Astrocyte of the spinal cord (primary cell): ENCODE data around the gene CSTF2.

Source experiments
- DNase-seq: peaks from one replicate; pipeline ENCODE4 v3.0.0; 2011; ENCODE audit warnings: low read depth, low spot score
- H3K4me3 ChIP-seq: 2 replicates; pipeline ENCODE4 v1.5.1; 2011; ENCODE audit warnings: low read depth, mild to moderate bottlenecking, low read length, moderate library complexity
- in situ Hi-C: cut with HindIII; loops from 2 replicates; pipeline ENCODE4 v1.10.0; 2017; ENCODE audit warnings: low sequenced_read_pairs
- TF ChIP-seq, protein P1 (sequence below): IDR thresholded peaks from 2 replicates; pipeline ENCODE4 v1.5.1; 2012; ENCODE audit warnings: low read depth, mild to moderate bottlenecking, low read length, inconsistent platforms

The CSTF2 gene

DNA sequence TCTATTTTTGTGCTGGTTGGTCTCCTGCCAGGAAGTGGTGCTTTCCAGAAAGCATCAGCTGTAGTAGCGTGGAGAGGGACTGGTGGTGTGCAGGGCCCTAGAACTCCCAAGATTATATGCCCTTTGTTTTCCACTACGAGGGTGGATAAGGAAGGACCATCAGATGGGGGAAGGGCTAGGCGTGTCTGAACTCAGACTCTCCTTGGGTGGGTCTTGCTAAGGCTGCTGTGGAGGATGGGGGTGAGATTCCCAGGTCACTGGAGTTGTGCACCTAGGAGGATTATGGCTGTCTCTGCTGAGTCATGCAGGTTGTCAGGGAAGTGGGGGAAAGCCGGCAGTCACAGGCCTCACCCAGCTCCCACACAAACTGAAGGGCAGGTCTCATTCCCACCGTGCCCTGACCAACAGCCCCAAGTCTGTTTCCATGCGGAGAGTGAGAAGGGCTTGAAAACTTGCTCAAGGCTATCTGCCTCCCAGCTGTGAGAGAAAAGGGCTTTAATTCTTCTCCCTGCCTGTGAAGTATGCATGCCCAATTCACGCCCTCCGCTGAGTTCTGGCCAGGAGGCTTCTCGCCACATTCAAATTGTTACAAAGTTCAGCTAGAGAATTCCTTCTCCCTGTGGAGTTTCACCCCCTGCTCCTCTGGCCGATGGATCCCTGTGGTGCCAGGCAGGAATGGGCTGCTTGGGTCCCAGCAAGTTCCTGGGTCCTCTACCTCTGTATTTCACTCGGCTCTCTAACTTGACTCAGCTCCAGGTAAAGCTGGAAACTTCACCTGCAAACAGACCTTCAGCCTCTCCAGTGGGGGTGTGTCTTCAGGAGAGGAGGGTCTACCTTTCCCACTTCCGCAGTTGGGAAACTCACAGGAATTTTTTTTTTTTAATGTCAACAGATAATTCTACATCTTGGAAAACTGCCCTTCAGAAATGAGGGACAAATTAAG lies 7.7 kb upstream of the CSTF2 start:
- no peak overlapping the region for H3K4me3 ChIP-seq
- TF ChIP-seq, protein P1, sequence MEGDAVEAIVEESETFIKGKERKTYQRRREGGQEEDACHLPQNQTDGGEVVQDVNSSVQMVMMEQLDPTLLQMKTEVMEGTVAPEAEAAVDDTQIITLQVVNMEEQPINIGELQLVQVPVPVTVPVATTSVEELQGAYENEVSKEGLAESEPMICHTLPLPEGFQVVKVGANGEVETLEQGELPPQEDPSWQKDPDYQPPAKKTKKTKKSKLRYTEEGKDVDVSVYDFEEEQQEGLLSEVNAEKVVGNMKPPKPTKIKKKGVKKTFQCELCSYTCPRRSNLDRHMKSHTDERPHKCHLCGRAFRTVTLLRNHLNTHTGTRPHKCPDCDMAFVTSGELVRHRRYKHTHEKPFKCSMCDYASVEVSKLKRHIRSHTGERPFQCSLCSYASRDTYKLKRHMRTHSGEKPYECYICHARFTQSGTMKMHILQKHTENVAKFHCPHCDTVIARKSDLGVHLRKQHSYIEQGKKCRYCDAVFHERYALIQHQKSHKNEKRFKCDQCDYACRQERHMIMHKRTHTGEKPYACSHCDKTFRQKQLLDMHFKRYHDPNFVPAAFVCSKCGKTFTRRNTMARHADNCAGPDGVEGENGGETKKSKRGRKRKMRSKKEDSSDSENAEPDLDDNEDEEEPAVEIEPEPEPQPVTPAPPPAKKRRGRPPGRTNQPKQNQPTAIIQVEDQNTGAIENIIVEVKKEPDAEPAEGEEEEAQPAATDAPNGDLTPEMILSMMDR = no peak
- in situ Hi-C loops = no loop called here
- DNase-seq = no peak

DNA sequence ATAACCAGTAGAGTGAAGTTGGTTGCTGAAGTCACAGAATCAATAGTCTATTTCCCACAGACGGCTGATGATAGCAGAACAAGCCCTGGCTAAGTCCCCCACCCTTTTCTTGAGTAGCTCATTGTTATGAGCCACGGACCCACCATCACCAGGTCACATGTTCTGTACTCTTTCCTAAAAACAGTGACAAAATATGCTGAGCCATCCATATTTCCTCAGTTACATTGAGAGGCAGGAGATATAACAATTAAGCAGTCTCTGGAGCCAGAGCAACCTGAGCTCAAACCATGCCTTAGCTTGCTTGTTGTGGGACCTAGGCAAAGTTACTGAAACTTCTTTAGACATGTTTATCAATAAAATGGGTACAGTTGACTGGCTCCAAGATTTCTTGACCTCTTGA lies 2.9 kb upstream of the CSTF2 start:
- in situ Hi-C loops = no loop called here
- TF ChIP-seq, protein P1 = no peak
- DNase-seq = no peak
- no peak overlapping the region for H3K4me3 ChIP-seq

DNA sequence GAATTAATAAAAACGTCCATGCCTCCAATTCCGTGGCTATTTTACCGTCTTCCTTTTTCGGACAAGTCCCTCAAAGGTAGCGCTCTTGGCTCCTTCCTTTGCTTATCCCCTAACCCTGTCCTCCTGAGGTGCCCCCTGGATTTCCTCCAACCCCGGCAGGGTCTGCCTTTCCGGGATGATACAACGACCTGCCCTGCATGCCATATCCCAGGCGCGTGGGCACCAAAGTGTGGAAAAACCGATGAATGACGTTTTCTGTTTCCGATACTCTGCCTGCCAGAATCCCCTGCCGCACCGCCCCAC lies 706 bp upstream of the CSTF2 start:
- DNase-seq = no peak
- in situ Hi-C loops = no loop called here
- peak overlapping the region; percentile 61 for H3K4me3 ChIP-seq
- TF ChIP-seq, protein P1 = no peak

GRCh38 chrX:100829730-100830129 lies 9.5 kb downstream of the CSTF2 start:
- no peak overlapping the region for H3K4me3 ChIP-seq
- peak; percentile 10 for DNase-seq
- in situ Hi-C loops = no loop called here
- TF ChIP-seq, protein P1 = no peak

GRCh38 chrX:100830143-100830542 lies 10.0 kb downstream of the CSTF2 start:
- H3K4me3 ChIP-seq = no peak overlapping the region
- in situ Hi-C loops = no loop called here
- TF ChIP-seq, protein P1 = no peak
- no peak for DNase-seq

GRCh38 chrX:100830547-100830946 lies 10.4 kb downstream of the CSTF2 start:
- H3K4me3 ChIP-seq = no peak overlapping the region
- no peak for DNase-seq
- TF ChIP-seq, protein P1 = no peak
- in situ Hi-C loops = no loop called here
